Measurements from ENCODE around the gene MAP2K6. TPM values are rescaled to one million over a fixed set of nuclear protein-coding genes. Genes with fewer than 3 reads are reported as not detected.
A peak's percentile ranks its signal among the peaks of the same experiment; 100 is the strongest.

Gene MAP2K6
- polyA plus RNA-seq, 1 experiment: 1.2 TPM

GRCh38 chr17:69390795-69391501, 23.5 kb upstream of the MAP2K6 start:
- H3K36me3 ChIP-seq (ENCODE audit: control insufficient read depth, insufficient read depth, low read length): no peaks in the 10 kb centered on the region
- no peak overlapping the region for H3K4me3 ChIP-seq (ENCODE audit: low read depth, low read length)
- H3K27me3 ChIP-seq (ENCODE audit: control insufficient read depth, insufficient read depth, low read length): no peaks in the 10 kb centered on the region
- no peak for TF ChIP-seq CTCF (IDR thresholded peaks at IDR 0.05; ENCODE audit: insufficient read depth, low read depth, low read length)
- DNase-seq (ENCODE audit: low read depth): no peak
- ChIA-PET POLR2A (no interaction called here), CTCF (interaction anchor here (0.6 to 1.1 kb wide), 5 partner anchors 11 to 775 kb away, joined by 3 to 8 read pairs (median 3); no protein-coding TSS in a partner anchor)

- POLR2A ChIA-PET: no interaction called here
Observed at GRCh38 chr17:69401251-69401650, 13.2 kb upstream of the MAP2K6 start.

GRCh38 chr17:69402052-69402451, 12.4 kb upstream of the MAP2K6 start:
- Histone ChIP-seq H3K27me3 (ENCODE audit: control insufficient read depth, insufficient read depth, low read length) (no peaks in the 10 kb centered on the region), H3K4me3 (ENCODE audit: low read depth, low read length) (no peak overlapping the region), H3K36me3 (ENCODE audit: control insufficient read depth, insufficient read depth, low read length) (no peaks in the 10 kb centered on the region)
- ChIA-PET CTCF (interaction anchor here (1.0 kb wide), 1 partner anchor 11 kb away, joined by 3 read pairs; no protein-coding TSS in a partner anchor), POLR2A (no interaction called here)
- no peak for TF ChIP-seq CTCF (IDR thresholded peaks at IDR 0.05; ENCODE audit: insufficient read depth, low read depth, low read length)
- no peak for DNase-seq (ENCODE audit: low read depth)

More at GRCh38 chr17:69401251-69401650, 13.2 kb upstream of the MAP2K6 start:
- no peaks in the 10 kb centered on the region for H3K27me3 ChIP-seq (ENCODE audit: control insufficient read depth, insufficient read depth, low read length)
- H3K36me3 ChIP-seq (ENCODE audit: control insufficient read depth, insufficient read depth, low read length): no peaks in the 10 kb centered on the region
- no peak for DNase-seq (ENCODE audit: low read depth)
- no peak for TF ChIP-seq CTCF (IDR thresholded peaks at IDR 0.05; ENCODE audit: insufficient read depth, low read depth, low read length)
- CTCF ChIA-PET: no interaction called here
- no peak overlapping the region for H3K4me3 ChIP-seq (ENCODE audit: low read depth, low read length)

GRCh38 chr17:69404399-69404798, 10.1 kb upstream of the MAP2K6 start:
- Histone ChIP-seq H3K36me3 (ENCODE audit: control insufficient read depth, insufficient read depth, low read length) (no peaks in the 10 kb centered on the region), H3K27me3 (ENCODE audit: control insufficient read depth, insufficient read depth, low read length) (no peaks in the 10 kb centered on the region), H3K4me3 (ENCODE audit: low read depth, low read length) (no peak overlapping the region)
- DNase-seq (ENCODE audit: low read depth): peak; percentile 67
- ChIA-PET CTCF (interaction anchor here (0.6 to 2.0 kb wide), 5 partner anchors 10 to 118 kb away, joined by 3 to 7 read pairs (median 4); no protein-coding TSS in a partner anchor), POLR2A (interaction anchor here (0.7 kb wide), 1 partner anchor 720 kb away, joined by 3 read pairs; no protein-coding TSS in a partner anchor)
- no peak for TF ChIP-seq CTCF (IDR thresholded peaks at IDR 0.05; ENCODE audit: insufficient read depth, low read depth, low read length)

- no peak for TF ChIP-seq CTCF (IDR thresholded peaks at IDR 0.05; ENCODE audit: insufficient read depth, low read depth, low read length)
- no peaks in the 10 kb centered on the region for H3K27me3 ChIP-seq (ENCODE audit: control insufficient read depth, insufficient read depth, low read length)
- H3K4me3 ChIP-seq (ENCODE audit: low read depth, low read length): no peak overlapping the region
- H3K36me3 ChIP-seq (ENCODE audit: control insufficient read depth, insufficient read depth, low read length): no peaks in the 10 kb centered on the region
- POLR2A ChIA-PET: interaction anchor here (0.7 kb wide), 1 partner anchor 720 kb away, joined by 3 read pairs; no protein-coding TSS in a partner anchor
- CTCF ChIA-PET: interaction anchor here (0.8 to 1.2 kb wide), 2 partner anchors 9 to 118 kb away, joined by 3 to 4 read pairs; partner anchors contain the start of gene MAP2K6
- DNase-seq (ENCODE audit: low read depth): no peak
Observed at GRCh38 chr17:69405096-69405495, 9.4 kb upstream of the MAP2K6 start.
